Measurements from ENCODE around the gene MUTYH.

- TF ChIP-seq PREB (CRISPR knock-in tag; IDR thresholded peaks at IDR 0.05; ENCODE audit: borderline replicate concordance) (no peak), CTCF (IDR thresholded peaks at IDR 0.05) (no peak), AFF4 (CRISPR knock-in tag; IDR thresholded peaks at IDR 0.05; ENCODE audit: borderline replicate concordance) (no peak), ATF2 (CRISPR knock-in tag; IDR thresholded peaks at IDR 0.05; ENCODE audit: borderline replicate concordance, low read depth) (no peak), HMGXB4 (CRISPR knock-in tag; IDR thresholded peaks at IDR 0.05) (no peak), USF1 (CRISPR knock-in tag; IDR thresholded peaks at IDR 0.05) (no peak), FOXP1 (CRISPR knock-in tag; IDR thresholded peaks at IDR 0.05; ENCODE audit: borderline replicate concordance) (no peak), NR2C2 (CRISPR knock-in tag; IDR thresholded peaks at IDR 0.05) (no peak), TEAD1 (CRISPR knock-in tag; IDR thresholded peaks at IDR 0.05) (no peak)
Measured at GRCh38 chr1:45379524-45379923, 39.3 kb upstream of the MUTYH start.

Data from WTC11 (cell line).